Measurements from ENCODE around the gene PKP4.

The PKP4 gene

GRCh38 chr2:158602027-158602426, 145.3 kb downstream of the PKP4 start:
- DNase-seq = no peak

GRCh38 chr2:158603205-158603604, 146.5 kb downstream of the PKP4 start:
- no peak for DNase-seq

GRCh38 chr2:158603986-158604385, 147.2 kb downstream of the PKP4 start:
- no peak for DNase-seq

- no peak for DNase-seq
Measured at GRCh38 chr2:158610059-158610458, 153.3 kb downstream of the PKP4 start.

GRCh38 chr2:158616480-158617000, 159.8 kb downstream of the PKP4 start:
- no peak for DNase-seq

GRCh38 chr2:158618891-158619490, 162.2 kb downstream of the PKP4 start:
- no peak for DNase-seq

- no peak for DNase-seq
Measured at GRCh38 chr2:158619496-158619895, 162.7 kb downstream of the PKP4 start.

GRCh38 chr2:158620656-158621055, 163.9 kb downstream of the PKP4 start:
- no peak for DNase-seq

GRCh38 chr2:158624071-158624667, 167.4 kb downstream of the PKP4 start:
- DNase-seq = peak; percentile 93 to 94

GRCh38 chr2:158624961-158625360, 168.2 kb downstream of the PKP4 start:
- no peak for DNase-seq

- DNase-seq = no peak
Measured at GRCh38 chr2:158629116-158629515, 172.4 kb downstream of the PKP4 start.

GRCh38 chr2:158633261-158633660, 176.5 kb downstream of the PKP4 start:
- no peak for DNase-seq

- DNase-seq = no peak
Measured at GRCh38 chr2:158634627-158635026, 177.9 kb downstream of the PKP4 start.

- no peak for DNase-seq
Measured at GRCh38 chr2:158635961-158636601, 179.3 kb downstream of the PKP4 start.

GRCh38 chr2:158637357-158637756, 180.6 kb downstream of the PKP4 start:
- no peak for DNase-seq

- no peak for DNase-seq
Measured at GRCh38 chr2:158644139-158644538, 187.4 kb downstream of the PKP4 start.

- DNase-seq = no peak
Measured at GRCh38 chr2:158645299-158645698, 188.5 kb downstream of the PKP4 start.

GRCh38 chr2:158647436-158648231, 190.9 kb downstream of the PKP4 start:
- no peak for DNase-seq

GRCh38 chr2:158649846-158650245, 193.1 kb downstream of the PKP4 start:
- DNase-seq = no peak

GRCh38 chr2:158650646-158651357, 194.1 kb downstream of the PKP4 start:
- no peak for DNase-seq

GRCh38 chr2:158651358-158652057, 194.8 kb downstream of the PKP4 start:
- no peak for DNase-seq

- DNase-seq = no peak
Measured at GRCh38 chr2:158655628-158656027, 198.9 kb downstream of the PKP4 start.

All from NCI-H526 (cell line).